Loucy (cell line): ENCODE data around the gene TSPAN9.

Source experiments
- H2AFZ ChIP-seq: fragments of 200-600 bp; sonication (generic); 2 replicates; pipeline ENCODE4 v1.6.0; 2016; ENCODE audit warnings: antibody characterized with exemption, mild to moderate bottlenecking, low read length, moderate library complexity
- H3F3A ChIP-seq: fragments of 200-600 bp; 2 replicates; pipeline ENCODE4 v1.6.0; 2016; ENCODE audit warnings: antibody characterized with exemption, low read depth, mild to moderate bottlenecking
- H3K27me3 ChIP-seq: fragments of 200-600 bp; sonication (generic); 2 replicates; pipeline ENCODE4 v1.6.1; 2014; ENCODE audit warnings: low read length, mild to moderate bottlenecking; ENCODE audit not compliant: insufficient read depth, poor library complexity, severe bottlenecking
- H3K36me3 ChIP-seq: fragments of 200-600 bp; sonication (generic); 2 replicates; pipeline ENCODE4 v1.6.1; 2016; ENCODE audit warnings: low read length; ENCODE audit not compliant: insufficient read depth
- H3K4me1 ChIP-seq: fragments of 200-600 bp; sonication (generic); 2 replicates; pipeline ENCODE4 v1.5.1; 2014; ENCODE audit warnings: low read length, mild to moderate bottlenecking; ENCODE audit not compliant: insufficient read depth, poor library complexity, severe bottlenecking
- H3K4me2 ChIP-seq: fragments of 200-600 bp; sonication (generic); 2 replicates; pipeline ENCODE4 v1.6.0; 2014; ENCODE audit warnings: antibody characterized with exemption, low read length, low read depth, mild to moderate bottlenecking; ENCODE audit not compliant: poor library complexity, severe bottlenecking
- H3K4me3 ChIP-seq: fragments of 200-600 bp; sonication (generic); 2 replicates; pipeline ENCODE4 v1.5.1; 2014; ENCODE audit warnings: low read length, mild to moderate bottlenecking, mixed read lengths; ENCODE audit not compliant: poor library complexity, severe bottlenecking
- H3K79me2 ChIP-seq: fragments of 200-600 bp; sonication (generic); 2 replicates; pipeline ENCODE4 v1.6.1; 2014; ENCODE audit warnings: low read length; ENCODE audit not compliant: insufficient read depth
- H3K9ac ChIP-seq: fragments of 200-600 bp; sonication (generic); 2 replicates; pipeline ENCODE4 v1.6.0; 2014; ENCODE audit warnings: mild to moderate bottlenecking, low read depth, low read length, moderate library complexity; ENCODE audit not compliant: poor library complexity, severe bottlenecking
- H3K9me2 ChIP-seq: fragments of 200-600 bp; sonication (generic); replicated peaks from 2 replicates; pipeline ENCODE4 v1.6.1; 2016; ENCODE audit warnings: low read depth, low read length, mixed read lengths
- H3K9me3 ChIP-seq: fragments of 200-600 bp; sonication (generic); 2 replicates; pipeline ENCODE4 v1.6.1; 2014; ENCODE audit warnings: mild to moderate bottlenecking, antibody characterized with exemption, low read length, low read depth; ENCODE audit not compliant: insufficient read depth
- H4K20me1 ChIP-seq: fragments of 200-600 bp; sonication (generic); 2 replicates; pipeline ENCODE4 v1.6.0; 2014; ENCODE audit warnings: antibody characterized with exemption, low read length, mild to moderate bottlenecking; ENCODE audit not compliant: insufficient read depth, poor library complexity, severe bottlenecking
- CTCF ChIP-seq: fragments of 200-600 bp; sonication (generic); conservative IDR thresholded peaks from 2 replicates; pipeline ENCODE4 v1.5.1; 2014; ENCODE audit warnings: mild to moderate bottlenecking, antibody characterized with exemption, low read length
- EZH2phosphoT487 ChIP-seq: fragments of 200-600 bp; IDR thresholded peaks from 2 replicates; pipeline ENCODE4 v1.6.1; 2018; ENCODE audit warnings: antibody characterized with exemption, mild to moderate bottlenecking, moderate library complexity, borderline replicate concordance

The TSPAN9 gene

GRCh38 chr12:3278681-3279414, 201.7 kb downstream of the TSPAN9 start:
- Histone ChIP-seq H3K36me3 (no peaks in the 10 kb centered on the region), H3K4me1 (no peaks in the 10 kb centered on the region), H3K79me2 (no peaks in the 10 kb centered on the region), H3K4me3 (no peak overlapping the region), H3F3A (no peaks in the 10 kb centered on the region), H4K20me1 (no peaks in the 10 kb centered on the region), H3K9me2 (no peaks in the 10 kb centered on the region), H3K27me3 (no peaks in the 10 kb centered on the region), H3K9ac (no peak overlapping the region), H2AFZ (no peak overlapping the region), H3K9me3 (no peaks in the 10 kb centered on the region), H3K4me2 (no peak overlapping the region)
- TF ChIP-seq EZH2phosphoT487 (no peak), CTCF (no peak)

- no peaks in the 10 kb centered on the region for H4K20me1 ChIP-seq
- H3K9me2 ChIP-seq, result no peaks in the 10 kb centered on the region
- H3K36me3 ChIP-seq, result no peaks in the 10 kb centered on the region
- H3K4me3 ChIP-seq, result no peak overlapping the region
- no peaks in the 10 kb centered on the region for H3F3A ChIP-seq
- H3K9me3 ChIP-seq, result no peaks in the 10 kb centered on the region
- no peak overlapping the region for H2AFZ ChIP-seq
- no peak overlapping the region for H3K9ac ChIP-seq
- H3K27me3 ChIP-seq, result no peaks in the 10 kb centered on the region
- TF ChIP-seq EZH2phosphoT487, result no peak
- TF ChIP-seq CTCF, result no peak
- no peaks in the 10 kb centered on the region for H3K79me2 ChIP-seq
- H3K4me1 ChIP-seq, result no peaks in the 10 kb centered on the region
- no peak overlapping the region for H3K4me2 ChIP-seq
These were observed 202.2 kb downstream of the TSPAN9 start for GRCh38 chr12:3279415-3279780.

- H3K9ac ChIP-seq, result no peak overlapping the region
- no peaks in the 10 kb centered on the region for H4K20me1 ChIP-seq
- H3K9me3 ChIP-seq, result no peaks in the 10 kb centered on the region
- no peak overlapping the region for H3K4me3 ChIP-seq
- no peak overlapping the region for H2AFZ ChIP-seq
- H3K4me1 ChIP-seq, result no peaks in the 10 kb centered on the region
- H3K36me3 ChIP-seq, result no peaks in the 10 kb centered on the region
- H3K27me3 ChIP-seq, result no peaks in the 10 kb centered on the region
- H3F3A ChIP-seq, result no peaks in the 10 kb centered on the region
- no peaks in the 10 kb centered on the region for H3K9me2 ChIP-seq
- no peak overlapping the region for H3K4me2 ChIP-seq
- TF ChIP-seq EZH2phosphoT487 (no peak), CTCF (no peak)
- no peaks in the 10 kb centered on the region for H3K79me2 ChIP-seq
These were observed 202.7 kb downstream of the TSPAN9 start for GRCh38 chr12:3279832-3280231.
